BJ (cell line): ENCODE results near the gene TELO2. TPM values are rescaled to one million over a fixed set of nuclear protein-coding genes. Genes with fewer than 3 reads are reported as not detected.
"Not testable (repeated sequence)": the region's sequence is repeated elsewhere in the genome, so short reads cannot be mapped to it uniquely, and the experiment has no call there.

Experiments used
- CTCF ChIA-PET: fragments of 350-600 bp; formaldehyde crosslinking; extraction: SDS; loops from one replicate; lab custom pipeline; 2021; ENCODE audit warnings: antibody characterized with exemption, inconsistent platforms; lab: Yijun Ruan, JAX
- POLR2A ChIA-PET: fragments of 300-600 bp; sonication (Branson Sonifier 250); formaldehyde crosslinking; extraction: SDS; loops from one replicate; lab custom pipeline; 2021; ENCODE audit warnings: antibody characterized with exemption; lab: Charles Lee
- DNase-seq: peaks from one replicate; pipeline ENCODE4 v3.0.0-alpha.2; 2011; ENCODE audit warnings: low read depth
- H3K27me3 ChIP-seq: 2 replicates; pipeline ENCODE4 v1.6.0; 2011; ENCODE audit warnings: low read length; ENCODE audit not compliant: control insufficient read depth, insufficient read depth
- H3K36me3 ChIP-seq: 2 replicates; pipeline ENCODE4 v1.5.1; 2011; ENCODE audit warnings: low read length; ENCODE audit not compliant: control insufficient read depth, insufficient read depth
- H3K4me3 ChIP-seq: 2 replicates; pipeline ENCODE4 v1.5.1; 2011; ENCODE audit warnings: low read depth, mild to moderate bottlenecking, control low read depth, low read length
- CTCF ChIP-seq: IDR thresholded peaks from 2 replicates; pipeline ENCODE4 v1.5.1; 2011; ENCODE audit warnings: low read depth, mild to moderate bottlenecking, control low read depth, inconsistent platforms, low read length, moderate library complexity; ENCODE audit not compliant: insufficient read depth
- polyA plus RNA-seq: library from polyadenylated mRNA; depleted of rRNA; stranded (reverse); fragments of >200 nt; gene quantifications from 2 replicates; pipeline ENCODE4 v1.2.3, GENCODE V29; 2011

The TELO2 gene
- polyA plus RNA-seq, 1 experiment = 15.9 TPM

DNA sequence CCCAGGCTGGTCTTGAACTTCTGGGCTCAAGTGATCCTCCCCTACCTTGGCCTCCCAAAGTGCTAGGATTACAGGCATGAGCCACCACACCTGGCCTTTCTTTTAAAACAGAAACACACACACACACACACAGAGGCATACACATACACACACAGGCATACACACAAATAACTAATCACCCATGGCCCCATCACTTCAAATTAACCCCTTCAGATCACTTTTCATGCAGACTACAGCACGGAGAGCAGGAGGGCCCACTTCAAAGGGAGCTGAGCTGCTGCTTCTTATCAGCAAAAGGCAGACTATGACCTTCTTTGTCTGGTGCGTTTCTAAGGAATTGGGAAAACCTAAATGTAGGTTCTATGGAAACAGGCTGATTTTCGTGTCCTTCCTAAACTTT lies 20.2 kb upstream of the TELO2 start:
- POLR2A ChIA-PET = no interaction called here
- DNase-seq = no peak
- CTCF ChIA-PET = no interaction called here
- Histone ChIP-seq H3K4me3 (no peak overlapping the region), H3K27me3 (no peaks in the 10 kb centered on the region), H3K36me3 (no peaks in the 10 kb centered on the region)
- TF ChIP-seq CTCF = no peak

DNA sequence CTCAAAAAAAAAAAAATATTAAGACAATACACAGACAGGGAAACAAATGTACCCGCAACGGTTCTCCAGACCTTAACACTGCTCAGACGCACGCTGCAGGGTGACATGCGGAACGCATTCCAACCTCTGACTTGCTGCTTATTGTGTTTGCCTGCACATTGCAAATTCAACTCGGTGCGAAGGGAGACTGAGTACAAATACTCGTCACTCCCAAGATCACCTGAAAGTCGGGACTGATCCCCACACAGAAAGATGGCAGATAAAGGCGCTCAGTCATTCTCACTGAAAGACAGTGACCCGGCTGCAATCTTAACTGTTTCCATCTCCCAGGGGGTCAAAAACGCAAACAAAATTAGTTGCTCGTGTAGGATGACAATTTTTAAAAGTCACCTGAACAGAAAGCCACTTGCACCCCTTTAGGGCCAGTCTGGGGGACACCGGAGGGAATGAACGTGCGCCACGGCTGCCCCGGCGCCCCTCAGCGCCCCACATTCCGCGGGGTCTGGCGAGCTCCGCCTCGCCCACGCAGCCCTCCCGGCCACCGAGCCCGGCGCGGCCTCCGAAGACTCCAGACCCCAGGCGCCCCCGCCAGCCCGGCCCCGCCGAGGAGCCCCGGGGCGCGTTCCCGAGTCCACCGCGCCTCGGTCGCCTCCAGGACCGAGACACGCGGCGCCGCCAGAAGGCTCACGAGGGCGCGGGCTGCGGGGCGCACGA lies 18.9 kb upstream of the TELO2 start:
- DNase-seq = no peak
- ChIA-PET POLR2A (no interaction called here), CTCF (interaction anchor here (0.7 kb wide), 1 partner anchor 1112 kb away, joined by 3 read pairs; no protein-coding TSS in a partner anchor)
- Histone ChIP-seq H3K36me3 (no peaks in the 10 kb centered on the region), H3K4me3 (peak overlapping the region; percentile 69), H3K27me3 (no peaks in the 10 kb centered on the region)
- TF ChIP-seq CTCF = no peak

DNA sequence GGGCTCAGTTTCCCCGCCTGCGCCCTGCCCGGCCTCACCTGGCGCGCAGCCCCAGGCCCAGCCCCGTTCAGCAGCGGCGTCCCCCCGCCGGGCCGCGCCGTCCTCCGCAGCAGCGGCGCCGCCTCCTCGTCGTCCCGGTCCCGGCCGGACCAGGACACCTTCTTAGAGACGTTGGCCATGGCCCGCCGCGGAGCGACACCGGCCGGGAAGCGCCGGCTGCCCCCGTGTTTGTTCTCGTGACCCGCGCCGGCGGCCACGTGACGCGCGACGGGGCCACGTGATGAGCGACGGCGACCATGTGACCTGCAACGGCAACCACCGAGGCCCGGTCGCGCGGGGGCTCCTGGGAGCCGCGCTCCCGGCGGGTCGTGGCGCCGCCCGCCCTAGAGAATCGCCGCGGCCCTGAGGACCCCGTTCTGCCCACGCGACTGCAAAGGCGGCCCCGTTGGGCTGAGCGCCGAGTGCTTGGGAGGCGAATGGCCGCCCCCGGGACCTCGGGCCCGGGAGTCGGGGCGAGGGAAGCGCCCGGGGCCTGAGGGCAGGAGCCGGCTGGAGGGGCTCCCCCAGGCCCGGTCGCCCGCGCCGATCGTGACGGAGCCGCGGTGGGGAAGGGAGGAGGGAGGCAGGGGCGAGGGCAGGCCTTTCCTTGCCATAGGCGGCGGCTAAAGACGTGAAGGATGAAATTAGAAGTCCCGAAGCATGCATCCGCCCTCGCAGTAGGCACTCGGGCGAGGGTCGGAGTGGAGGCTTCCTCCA lies 18.2 kb upstream of the TELO2 start, which contains the start of gene CLCN7:
Gene CLCN7, minus strand, starts transcription at position 233 of the 756 bp plus-strand sequence. Its CDS starts 54 bp downstream, at position 179.
- Histone ChIP-seq H3K4me3 (peak within 1 kb of the TSS; percentile 69), H3K36me3 (no peaks in the 10 kb centered on the region), H3K27me3 (no peaks in the 10 kb centered on the region)
- POLR2A ChIA-PET = no interaction called here
- no peak for TF ChIP-seq CTCF
- CTCF ChIA-PET = no interaction called here
- DNase-seq = peak; percentile 18

DNA sequence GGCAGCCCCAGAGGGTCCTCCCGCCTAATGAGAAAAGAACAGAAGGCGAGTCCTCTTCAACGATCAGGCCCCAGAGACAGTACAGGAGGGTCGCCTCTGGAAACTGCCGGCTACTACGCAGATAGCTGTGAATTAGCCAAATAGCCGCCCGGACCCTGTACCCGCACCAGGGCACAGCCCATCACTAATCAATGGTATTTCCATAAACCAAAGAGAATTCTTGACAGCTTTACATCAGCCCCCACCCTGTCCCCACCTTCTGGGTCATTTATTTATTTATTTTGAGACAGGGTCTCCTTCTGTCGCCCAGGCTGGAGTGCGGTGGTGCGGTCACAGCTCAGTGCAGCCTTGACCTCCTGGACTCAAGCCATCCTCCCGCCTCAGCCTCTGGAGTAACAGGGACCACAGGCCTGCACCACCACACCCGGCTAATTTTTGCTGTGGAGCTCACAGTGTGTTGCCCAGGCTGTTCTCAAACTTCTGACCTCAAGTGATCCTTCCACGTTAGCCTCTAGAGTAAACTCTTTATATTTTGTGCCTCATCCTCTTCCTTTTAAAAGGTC lies 17.5 kb upstream of the TELO2 start:
- no peak for DNase-seq
- CTCF ChIA-PET = no interaction called here
- H3K27me3 ChIP-seq = no peaks in the 10 kb centered on the region
- no peaks in the 10 kb centered on the region for H3K36me3 ChIP-seq
- POLR2A ChIA-PET = no interaction called here
- TF ChIP-seq CTCF = no peak
- H3K4me3 ChIP-seq = peak overlapping the region; percentile 69

- DNase-seq = no peak
- no peak for TF ChIP-seq CTCF
- Histone ChIP-seq H3K4me3 (no peak overlapping the region), H3K27me3 (no peaks in the 10 kb centered on the region), H3K36me3 (no peaks in the 10 kb centered on the region)
- POLR2A ChIA-PET = no interaction called here
- CTCF ChIA-PET = no interaction called here
Measured at GRCh38 chr16:1477033-1477432, 16.1 kb upstream of the TELO2 start.

DNA sequence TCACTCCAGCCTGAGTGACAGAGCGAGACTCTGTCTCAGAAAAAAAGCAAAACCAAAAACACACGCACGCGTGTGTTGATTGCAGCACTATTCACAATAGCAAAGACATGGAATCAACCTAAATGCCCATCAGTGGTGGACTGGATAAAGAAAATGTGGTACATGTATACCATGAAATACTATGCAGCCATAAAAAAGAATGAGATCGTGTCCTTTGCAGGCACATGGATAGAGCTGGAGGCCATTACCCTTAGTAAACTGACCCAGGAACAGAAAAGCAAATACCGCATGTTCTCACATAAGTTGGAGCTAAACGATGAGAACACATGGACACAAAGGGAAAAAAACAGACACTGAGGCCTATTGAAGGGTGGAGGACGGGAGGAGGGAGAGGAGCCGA lies 14.2 kb upstream of the TELO2 start:
- H3K27me3 ChIP-seq, DNase-seq, POLR2A ChIA-PET, H3K36me3 ChIP-seq, H3K4me3 ChIP-seq: not testable (repeated sequence)
- CTCF ChIA-PET = interaction anchor here (1.1 kb wide), 1 partner anchor 245 kb away, joined by 3 read pairs; no protein-coding TSS in a partner anchor
